Left ventricle myocardium inferior (tissue), 1 donor: ENCODE measurements around the gene TGFBI. TPM values are rescaled to one million over a fixed set of nuclear protein-coding genes. Genes with fewer than 3 reads are reported as not detected.
A peak's percentile ranks its signal among the peaks of the same experiment; 100 is the strongest.

Experiments used
- DNase-seq: peaks from one replicate; pipeline ENCODE4 v3.0.0-alpha.2; 2020
- H3K27ac ChIP-seq: fragments of 200-600 bp; replicated peaks from 2 replicates; pipeline ENCODE4 v1.8.0; 2021
- H3K27me3 ChIP-seq: fragments of 200-600 bp; 2 replicates; pipeline ENCODE4 v1.8.0; 2021; ENCODE audit warnings: low read depth
- H3K36me3 ChIP-seq: fragments of 200-600 bp; 2 replicates; pipeline ENCODE4 v1.8.0; 2021
- H3K4me1 ChIP-seq: fragments of 200-600 bp; 2 replicates; pipeline ENCODE4 v1.8.0; 2021
- H3K4me3 ChIP-seq: fragments of 200-600 bp; 2 replicates; pipeline ENCODE4 v1.8.0; 2021; ENCODE audit warnings: mild to moderate bottlenecking, moderate library complexity
- H3K9me3 ChIP-seq: fragments of 200-600 bp; replicated peaks from 2 replicates; pipeline ENCODE4 v1.8.0; 2021
- intact Hi-C: fragments of 100-400 bp; cut with micrococcal nuclease; formaldehyde crosslinking; loops from one replicate; pipeline ENCODE4 v1.11.0; 2022
- long read RNA-seq: library from polyadenylated mRNA; unstranded; transcript quantifications from one replicate; pipeline ENCODE4 v2.0.0, GENCODE V29; 2021
- total RNA-seq: library from RNA; stranded (reverse); fragmentation: NEBNext Ultra II Directional; extraction: Animal tissue kit (Norgen Biotek cat#: 25700); gene quantifications from one replicate; pipeline ENCODE4 v1.2.1, GENCODE V29; 2021
- TF ChIP-seq, protein P1 (sequence below): fragments of 200-600 bp; IDR thresholded peaks from 2 replicates; pipeline ENCODE4 v1.8.0; 2021; ENCODE audit warnings: antibody characterized with exemption, mild to moderate bottlenecking, borderline replicate concordance
- donor health status: DM: no; HTN: yes; CAD: no; lungs with severe emphysema.

The TGFBI gene
- 43.4 TPM for total RNA-seq
- long read RNA-seq, transcript TGFBI-201 (17 exons, 2,804 nt): major isoform, 24 of 39 reads
- long read RNA-seq, partial matches to known transcripts: 8 of 39 reads
- long read RNA-seq, other reads (novel, unspliced or antisense): 7 of 39 reads

- Histone ChIP-seq H3K4me3 (peak within 1 kb of the TSS; percentile 85), H3K36me3 (peaks cover 4% of the 10 kb centered on the region), H3K4me1 (peaks cover 97% of the 10 kb centered on the region), H3K27ac (peak within 1 kb of the TSS; percentile 93), H3K27me3 (no peaks in the 10 kb centered on the region), H3K9me3 (no peaks in the 10 kb centered on the region)
- TF ChIP-seq, protein P1, sequence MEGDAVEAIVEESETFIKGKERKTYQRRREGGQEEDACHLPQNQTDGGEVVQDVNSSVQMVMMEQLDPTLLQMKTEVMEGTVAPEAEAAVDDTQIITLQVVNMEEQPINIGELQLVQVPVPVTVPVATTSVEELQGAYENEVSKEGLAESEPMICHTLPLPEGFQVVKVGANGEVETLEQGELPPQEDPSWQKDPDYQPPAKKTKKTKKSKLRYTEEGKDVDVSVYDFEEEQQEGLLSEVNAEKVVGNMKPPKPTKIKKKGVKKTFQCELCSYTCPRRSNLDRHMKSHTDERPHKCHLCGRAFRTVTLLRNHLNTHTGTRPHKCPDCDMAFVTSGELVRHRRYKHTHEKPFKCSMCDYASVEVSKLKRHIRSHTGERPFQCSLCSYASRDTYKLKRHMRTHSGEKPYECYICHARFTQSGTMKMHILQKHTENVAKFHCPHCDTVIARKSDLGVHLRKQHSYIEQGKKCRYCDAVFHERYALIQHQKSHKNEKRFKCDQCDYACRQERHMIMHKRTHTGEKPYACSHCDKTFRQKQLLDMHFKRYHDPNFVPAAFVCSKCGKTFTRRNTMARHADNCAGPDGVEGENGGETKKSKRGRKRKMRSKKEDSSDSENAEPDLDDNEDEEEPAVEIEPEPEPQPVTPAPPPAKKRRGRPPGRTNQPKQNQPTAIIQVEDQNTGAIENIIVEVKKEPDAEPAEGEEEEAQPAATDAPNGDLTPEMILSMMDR: peak; percentile 39
- DNase-seq: peak; percentile 82
- intact Hi-C loops: no loop called here
Measured at GRCh38 chr5:136028782-136029742, at the start of gene TGFBI. Gene TGFBI, plus strand, starts transcription at chr5:136028988. Its CDS starts 68 bp downstream, at chr5:136029056.

GRCh38 chr5:135978993-135979392 lies 49.8 kb upstream of the TGFBI start:
- H3K27ac ChIP-seq: peak overlapping the region; percentile 77
- no peaks in the 10 kb centered on the region for H3K9me3 ChIP-seq
- peaks cover 36% of the 10 kb centered on the region for H3K4me1 ChIP-seq
- no peaks in the 10 kb centered on the region for H3K27me3 ChIP-seq
- no peaks in the 10 kb centered on the region for H3K36me3 ChIP-seq
- no peak overlapping the region for H3K4me3 ChIP-seq
- no peak for DNase-seq
- intact Hi-C loops: no loop called here
- TF ChIP-seq, protein P1: no peak

DNA sequence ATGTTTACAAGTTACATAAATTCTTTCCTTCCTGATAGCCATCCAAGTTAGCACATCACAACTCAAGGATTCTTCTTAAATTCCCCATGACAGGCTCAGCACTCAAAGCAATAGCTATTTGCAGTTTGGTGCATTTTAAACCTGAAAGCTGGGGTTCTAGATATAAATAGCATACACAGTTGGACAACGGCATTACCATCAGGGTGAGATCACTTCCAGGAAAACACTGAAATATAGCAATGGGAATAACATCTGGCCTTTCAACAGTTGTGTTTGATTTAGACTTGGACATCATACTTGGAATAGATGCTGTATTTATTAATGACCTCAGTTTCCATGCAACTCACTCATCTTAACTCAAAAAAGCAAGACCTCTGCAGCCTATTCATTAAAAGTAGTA lies 49.3 kb upstream of the TGFBI start:
- no peak overlapping the region for H3K4me3 ChIP-seq
- no peaks in the 10 kb centered on the region for H3K9me3 ChIP-seq
- no peak for DNase-seq
- no peaks in the 10 kb centered on the region for H3K27me3 ChIP-seq
- peaks cover 31% of the 10 kb centered on the region for H3K4me1 ChIP-seq
- TF ChIP-seq, protein P1: no peak
- H3K27ac ChIP-seq: peak overlapping the region; percentile 77
- no peaks in the 10 kb centered on the region for H3K36me3 ChIP-seq
- intact Hi-C loops: no loop called here

DNA sequence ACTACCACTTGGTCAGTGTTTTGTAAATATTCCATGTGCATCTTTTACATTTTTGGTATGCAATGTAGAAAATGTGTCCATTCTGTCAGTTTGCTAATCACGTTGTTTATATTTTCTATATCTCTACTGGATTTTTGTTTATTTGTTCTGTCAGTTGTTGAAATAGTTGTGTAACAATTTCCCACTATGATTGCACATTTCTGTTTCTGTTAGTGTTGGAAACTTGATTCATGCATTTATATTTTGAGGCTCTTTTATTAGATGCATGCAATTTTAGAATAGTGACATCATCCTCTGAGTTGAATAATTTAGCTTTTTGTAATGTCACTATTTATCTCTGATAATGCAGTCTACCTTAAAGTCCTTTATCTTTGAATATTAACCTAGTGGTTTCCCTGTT lies 48.2 kb upstream of the TGFBI start:
- H3K9me3 ChIP-seq: no peaks in the 10 kb centered on the region
- peak overlapping the region; percentile 77 for H3K27ac ChIP-seq
- no peak overlapping the region for H3K4me3 ChIP-seq
- intact Hi-C loops: no loop called here
- H3K36me3 ChIP-seq: no peaks in the 10 kb centered on the region
- peaks cover 31% of the 10 kb centered on the region for H3K4me1 ChIP-seq
- TF ChIP-seq, protein P1: no peak
- no peaks in the 10 kb centered on the region for H3K27me3 ChIP-seq
- no peak for DNase-seq

DNA sequence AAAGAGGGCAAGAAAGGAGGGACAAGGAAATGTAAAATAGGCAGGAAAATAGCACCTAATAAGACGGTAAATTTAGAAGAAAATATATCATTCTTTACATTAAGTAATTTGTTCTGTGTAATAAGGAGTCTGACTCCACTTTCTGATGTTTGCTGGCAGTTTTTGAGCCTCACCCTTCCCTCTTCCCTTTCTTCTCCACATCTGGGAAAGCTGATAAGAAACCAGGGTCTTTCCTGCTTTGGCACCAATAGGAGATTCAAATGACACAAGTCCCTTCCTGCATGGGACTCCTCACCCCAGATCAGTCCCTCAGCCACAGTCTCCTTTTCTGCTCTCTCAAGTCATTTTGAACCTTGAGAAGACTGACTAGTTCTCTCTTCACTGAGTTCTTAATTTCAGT lies 42.8 kb upstream of the TGFBI start:
- DNase-seq: no peak
- H3K9me3 ChIP-seq: no peaks in the 10 kb centered on the region
- H3K27me3 ChIP-seq: no peaks in the 10 kb centered on the region
- H3K27ac ChIP-seq: peak overlapping the region; percentile 71
- intact Hi-C loops: no loop called here
- no peak overlapping the region for H3K4me3 ChIP-seq
- TF ChIP-seq, protein P1: no peak
- peaks cover 17% of the 10 kb centered on the region for H3K4me1 ChIP-seq
- no peaks in the 10 kb centered on the region for H3K36me3 ChIP-seq
